SK-N-SH treated with all-trans-retinoic acid at 6 μM for 48 hours (cell line): ENCODE measurements around the gene AMIGO1.

Source experiments
- ATAC-seq: fragments of 200-7000 bp; cut with Tn5 transposase; 3 replicates; pipeline ENCODE4 v1.9.1; 2020; ENCODE audit warnings: mild to moderate bottlenecking, moderate library complexity
- ARNTL ChIP-seq: fragments of 450-650 bp; formaldehyde crosslinking; IDR thresholded peaks from 2 replicates; pipeline ENCODE4 v1.5.0; 2020; ENCODE audit warnings: low read depth, mild to moderate bottlenecking, moderate library complexity, borderline replicate concordance
- BACH2 ChIP-seq: fragments of 250-450 bp; sonication (Bioruptor Pico); IDR thresholded peaks from 2 replicates; pipeline ENCODE4 v1.9.0; 2021; ENCODE audit warnings: mild to moderate bottlenecking, borderline replicate concordance
- CSDC2 ChIP-seq: fragments of 250-450 bp; sonication (Bioruptor Pico); IDR thresholded peaks from 2 replicates; pipeline ENCODE4 v1.5.0; 2020; ENCODE audit warnings: mild to moderate bottlenecking, moderate library complexity
- ESRRG ChIP-seq: fragments of 250-450 bp; sonication (Bioruptor Pico); IDR thresholded peaks from 2 replicates; pipeline ENCODE4 v1.6.1; 2021; ENCODE audit warnings: mild to moderate bottlenecking
- GLIS3 ChIP-seq: fragments of 250-450 bp; sonication (Bioruptor Pico); IDR thresholded peaks from 2 replicates; pipeline ENCODE4 v1.5.0; 2020; ENCODE audit warnings: mild to moderate bottlenecking, moderate library complexity
- ISL1 ChIP-seq: fragments of 250-450 bp; sonication (Bioruptor Pico); IDR thresholded peaks from 2 replicates; pipeline ENCODE4 v2.1.2; 2022; ENCODE audit warnings: mild to moderate bottlenecking, moderate library complexity
- OSR1 ChIP-seq: fragments of 250-450 bp; sonication (Bioruptor Pico); IDR thresholded peaks from 2 replicates; pipeline ENCODE4 v1.8.0; 2022; ENCODE audit warnings: moderate library complexity, mild to moderate bottlenecking, inconsistent platforms
- PPARA ChIP-seq: fragments of 250-450 bp; sonication (Bioruptor Pico); IDR thresholded peaks from 2 replicates; pipeline ENCODE4 v1.5.0; 2020; ENCODE audit warnings: mild to moderate bottlenecking, borderline replicate concordance
- SNAI2 ChIP-seq: fragments of 250-450 bp; sonication (Bioruptor Pico); IDR thresholded peaks from 2 replicates; pipeline ENCODE4 v1.5.0; 2020; ENCODE audit warnings: mild to moderate bottlenecking, moderate library complexity
- TCF4 ChIP-seq: fragments of 250-450 bp; sonication (Bioruptor Pico); IDR thresholded peaks from 2 replicates; pipeline ENCODE4 v1.8.0; 2021; ENCODE audit warnings: mild to moderate bottlenecking, moderate library complexity, borderline replicate concordance
- TOX ChIP-seq: fragments of 250-450 bp; sonication (Bioruptor Pico); IDR thresholded peaks from 2 replicates; pipeline ENCODE4 v1.8.0; 2021; ENCODE audit warnings: mild to moderate bottlenecking, moderate library complexity, borderline replicate concordance
- ZC3H10 ChIP-seq: fragments of 250-450 bp; sonication (Bioruptor Pico); IDR thresholded peaks from 2 replicates; pipeline ENCODE4 v1.5.1; 2021; ENCODE audit warnings: mild to moderate bottlenecking, moderate library complexity
- ZFP3 ChIP-seq: fragments of 250-450 bp; sonication (Bioruptor Pico); IDR thresholded peaks from 2 replicates; pipeline ENCODE4 v1.5.0; 2020; ENCODE audit warnings: mild to moderate bottlenecking, moderate library complexity
- ZFP30 ChIP-seq: fragments of 450-650 bp; formaldehyde crosslinking; IDR thresholded peaks from 2 replicates; pipeline ENCODE4 v1.5.0; 2022; ENCODE audit warnings: mild to moderate bottlenecking, moderate library complexity
- ZNF565 ChIP-seq: fragments of 450-650 bp; formaldehyde crosslinking; conservative IDR thresholded peaks from 2 replicates; pipeline ENCODE4 v1.5.0; 2020; ENCODE audit warnings: low read depth, mild to moderate bottlenecking, moderate library complexity
- ZNF70 ChIP-seq: fragments of 450-650 bp; formaldehyde crosslinking; IDR thresholded peaks from 2 replicates; pipeline ENCODE4 v1.5.0; 2020; ENCODE audit warnings: mild to moderate bottlenecking, moderate library complexity
- ZNF8 ChIP-seq: fragments of 450-650 bp; formaldehyde crosslinking; IDR thresholded peaks from 2 replicates; pipeline ENCODE4 v1.5.0; 2020; ENCODE audit warnings: mild to moderate bottlenecking, moderate library complexity
- TF ChIP-seq, protein P1 (sequence below): fragments of 250-450 bp; sonication (Bioruptor Pico); IDR thresholded peaks from 2 replicates; pipeline ENCODE4 v1.8.0; 2020; ENCODE audit warnings: mild to moderate bottlenecking, moderate library complexity, borderline replicate concordance
- TF ChIP-seq, protein P2 (sequence below): fragments of 250-450 bp; sonication (Bioruptor Pico); IDR thresholded peaks from 2 replicates; pipeline ENCODE4 v1.8.0; 2021; ENCODE audit warnings: low read depth, mild to moderate bottlenecking, moderate library complexity, borderline replicate concordance
- TF ChIP-seq, protein P3 (sequence below): fragments of 250-450 bp; sonication (Bioruptor Pico); IDR thresholded peaks from 2 replicates; pipeline ENCODE4 v1.5.1; 2021; ENCODE audit warnings: mild to moderate bottlenecking, moderate library complexity
- TF ChIP-seq, protein P4 (sequence below): fragments of 250-450 bp; sonication (Bioruptor Pico); IDR thresholded peaks from 2 replicates; pipeline ENCODE4 v1.5.0; 2020; ENCODE audit warnings: mild to moderate bottlenecking, moderate library complexity

AMIGO1 gene, protein sequence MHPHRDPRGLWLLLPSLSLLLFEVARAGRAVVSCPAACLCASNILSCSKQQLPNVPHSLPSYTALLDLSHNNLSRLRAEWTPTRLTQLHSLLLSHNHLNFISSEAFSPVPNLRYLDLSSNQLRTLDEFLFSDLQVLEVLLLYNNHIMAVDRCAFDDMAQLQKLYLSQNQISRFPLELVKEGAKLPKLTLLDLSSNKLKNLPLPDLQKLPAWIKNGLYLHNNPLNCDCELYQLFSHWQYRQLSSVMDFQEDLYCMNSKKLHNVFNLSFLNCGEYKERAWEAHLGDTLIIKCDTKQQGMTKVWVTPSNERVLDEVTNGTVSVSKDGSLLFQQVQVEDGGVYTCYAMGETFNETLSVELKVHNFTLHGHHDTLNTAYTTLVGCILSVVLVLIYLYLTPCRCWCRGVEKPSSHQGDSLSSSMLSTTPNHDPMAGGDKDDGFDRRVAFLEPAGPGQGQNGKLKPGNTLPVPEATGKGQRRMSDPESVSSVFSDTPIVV

DNA sequence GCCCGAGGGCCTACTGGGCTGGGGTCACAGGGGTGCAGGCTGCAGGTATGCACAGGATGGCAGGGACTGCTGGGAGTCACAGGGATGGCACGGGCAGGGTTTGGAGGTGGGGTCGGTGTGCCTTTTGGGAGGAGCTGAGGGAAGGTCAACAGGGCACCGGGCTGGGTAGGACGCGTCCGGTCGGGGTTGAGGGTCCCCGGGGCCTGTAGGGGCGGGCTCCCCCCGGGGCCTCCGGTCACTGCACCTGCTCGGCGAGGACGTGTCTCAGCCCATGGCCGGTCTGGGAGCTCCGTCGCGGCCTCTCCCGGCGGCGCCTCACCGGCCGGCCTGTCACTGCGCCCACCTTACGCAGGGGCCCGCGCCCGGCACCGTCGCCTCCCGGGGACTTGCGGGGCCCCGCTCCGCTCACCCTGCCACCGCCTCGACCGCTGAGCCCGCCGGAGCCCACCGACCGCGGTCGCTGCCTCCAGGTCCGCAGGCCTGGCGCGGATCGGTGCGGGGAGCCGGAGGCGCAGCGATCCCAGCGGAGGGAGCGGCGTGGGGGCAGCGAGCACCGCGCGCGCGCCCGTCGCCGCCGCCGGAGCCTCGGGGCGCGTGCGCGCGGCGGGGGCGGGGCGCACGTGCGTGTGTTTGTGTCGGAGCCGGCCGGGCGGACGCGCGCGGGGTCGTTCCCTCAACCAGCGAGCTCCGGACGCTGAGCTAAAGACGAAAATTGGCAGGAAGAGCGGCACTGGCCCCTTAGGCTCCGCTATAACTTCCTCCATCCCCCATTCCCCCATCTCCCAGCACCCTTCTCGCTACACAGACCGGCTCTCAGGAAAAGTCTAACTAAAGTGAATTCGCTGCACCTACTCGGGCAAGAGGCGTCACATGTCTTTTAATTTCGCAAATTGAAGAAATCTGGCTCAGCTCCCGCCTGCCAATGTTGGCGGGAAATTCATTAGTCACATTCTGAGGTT, at the start of gene AMIGO1:
AMIGO1 (minus strand) TSS at position 552 of the 959 bp plus-strand sequence. CDS start 815 bp downstream, outside the sequence.
- TF ChIP-seq, protein P1, sequence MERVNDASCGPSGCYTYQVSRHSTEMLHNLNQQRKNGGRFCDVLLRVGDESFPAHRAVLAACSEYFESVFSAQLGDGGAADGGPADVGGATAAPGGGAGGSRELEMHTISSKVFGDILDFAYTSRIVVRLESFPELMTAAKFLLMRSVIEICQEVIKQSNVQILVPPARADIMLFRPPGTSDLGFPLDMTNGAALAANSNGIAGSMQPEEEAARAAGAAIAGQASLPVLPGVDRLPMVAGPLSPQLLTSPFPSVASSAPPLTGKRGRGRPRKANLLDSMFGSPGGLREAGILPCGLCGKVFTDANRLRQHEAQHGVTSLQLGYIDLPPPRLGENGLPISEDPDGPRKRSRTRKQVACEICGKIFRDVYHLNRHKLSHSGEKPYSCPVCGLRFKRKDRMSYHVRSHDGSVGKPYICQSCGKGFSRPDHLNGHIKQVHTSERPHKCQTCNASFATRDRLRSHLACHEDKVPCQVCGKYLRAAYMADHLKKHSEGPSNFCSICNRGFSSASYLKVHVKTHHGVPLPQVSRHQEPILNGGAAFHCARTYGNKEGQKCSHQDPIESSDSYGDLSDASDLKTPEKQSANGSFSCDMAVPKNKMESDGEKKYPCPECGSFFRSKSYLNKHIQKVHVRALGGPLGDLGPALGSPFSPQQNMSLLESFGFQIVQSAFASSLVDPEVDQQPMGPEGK (CRISPR knock-in tag) = no peak
- TF ChIP-seq ZNF8 = no peak
- TF ChIP-seq PPARA (CRISPR knock-in tag) = no peak
- TF ChIP-seq, protein P2, sequence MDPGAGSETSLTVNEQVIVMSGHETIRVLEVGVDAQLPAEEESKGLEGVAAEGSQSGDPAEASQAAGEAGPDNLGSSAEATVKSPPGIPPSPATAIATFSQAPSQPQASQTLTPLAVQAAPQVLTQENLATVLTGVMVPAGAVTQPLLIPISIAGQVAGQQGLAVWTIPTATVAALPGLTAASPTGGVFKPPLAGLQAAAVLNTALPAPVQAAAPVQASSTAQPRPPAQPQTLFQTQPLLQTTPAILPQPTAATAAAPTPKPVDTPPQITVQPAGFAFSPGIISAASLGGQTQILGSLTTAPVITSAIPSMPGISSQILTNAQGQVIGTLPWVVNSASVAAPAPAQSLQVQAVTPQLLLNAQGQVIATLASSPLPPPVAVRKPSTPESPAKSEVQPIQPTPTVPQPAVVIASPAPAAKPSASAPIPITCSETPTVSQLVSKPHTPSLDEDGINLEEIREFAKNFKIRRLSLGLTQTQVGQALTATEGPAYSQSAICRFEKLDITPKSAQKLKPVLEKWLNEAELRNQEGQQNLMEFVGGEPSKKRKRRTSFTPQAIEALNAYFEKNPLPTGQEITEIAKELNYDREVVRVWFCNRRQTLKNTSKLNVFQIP (CRISPR knock-in tag) = no peak

DNA sequence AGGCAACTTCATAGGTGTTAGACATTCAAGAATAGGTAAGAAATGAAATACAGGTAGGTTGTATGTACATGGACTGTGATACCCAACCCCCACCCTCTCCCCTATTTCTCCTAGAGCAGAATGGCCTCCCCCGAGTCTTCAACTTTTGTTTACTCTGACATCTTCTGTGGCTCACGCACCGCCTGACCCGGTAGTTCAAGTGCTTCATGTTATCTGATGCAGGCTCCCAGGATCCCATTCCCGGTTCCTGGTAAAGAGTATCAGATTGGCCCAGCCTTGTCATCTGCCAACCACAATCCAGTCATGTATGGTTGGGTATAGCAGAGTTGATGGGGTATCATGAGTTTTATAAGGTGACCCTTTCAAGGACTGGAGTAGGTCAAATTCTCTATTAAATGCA, 48.0 kb upstream of the AMIGO1 start:
- no peak for ATAC-seq

More for the DNA sequence above, at the start of gene AMIGO1:
- ATAC-seq = peak; percentile 66

DNA sequence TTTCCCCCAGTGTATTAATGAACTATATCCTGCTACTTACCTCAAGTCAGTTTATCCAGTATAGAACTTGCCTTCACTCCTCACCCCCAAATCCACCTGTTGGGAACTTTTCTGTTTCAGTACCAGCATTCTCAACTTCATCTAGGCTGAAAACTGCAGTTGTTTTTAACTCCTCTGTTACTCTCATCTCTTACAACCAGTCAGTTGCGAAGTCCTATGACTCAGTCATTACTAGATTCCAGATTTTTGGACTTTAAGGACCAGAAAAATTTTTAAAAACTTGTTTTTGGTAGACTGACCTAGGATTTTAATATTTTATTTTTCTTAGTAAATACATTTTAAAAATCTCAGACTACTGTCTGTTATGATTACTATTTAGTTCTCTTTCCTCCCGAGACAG, 47.0 kb upstream of the AMIGO1 start:
- no peak for ATAC-seq
- TF ChIP-seq ZNF565 = no peak
- no peak for TF ChIP-seq ZNF8
- TF ChIP-seq, protein P2 (CRISPR knock-in tag) = no peak
- TF ChIP-seq PPARA (CRISPR knock-in tag) = no peak
- no peak for TF ChIP-seq CSDC2 (CRISPR knock-in tag)
- TF ChIP-seq ZFP3 = no peak
- TF ChIP-seq TOX (CRISPR knock-in tag) = no peak
- no peak for TF ChIP-seq ZFP30 (CRISPR knock-in tag)

More for the DNA sequence above, 48.0 kb upstream of the AMIGO1 start:
- no peak for TF ChIP-seq ESRRG (CRISPR knock-in tag)
- no peak for TF ChIP-seq PPARA (CRISPR knock-in tag)
- TF ChIP-seq OSR1 (CRISPR knock-in tag) = no peak
- no peak for TF ChIP-seq BACH2 (CRISPR knock-in tag)
- no peak for TF ChIP-seq ARNTL (CRISPR knock-in tag)
- no peak for TF ChIP-seq CSDC2 (CRISPR knock-in tag)
- TF ChIP-seq TCF4 = no peak
- TF ChIP-seq ZNF70 = no peak
- TF ChIP-seq ZFP30 (CRISPR knock-in tag) = no peak
- no peak for TF ChIP-seq GLIS3 (CRISPR knock-in tag)
- TF ChIP-seq, protein P3, sequence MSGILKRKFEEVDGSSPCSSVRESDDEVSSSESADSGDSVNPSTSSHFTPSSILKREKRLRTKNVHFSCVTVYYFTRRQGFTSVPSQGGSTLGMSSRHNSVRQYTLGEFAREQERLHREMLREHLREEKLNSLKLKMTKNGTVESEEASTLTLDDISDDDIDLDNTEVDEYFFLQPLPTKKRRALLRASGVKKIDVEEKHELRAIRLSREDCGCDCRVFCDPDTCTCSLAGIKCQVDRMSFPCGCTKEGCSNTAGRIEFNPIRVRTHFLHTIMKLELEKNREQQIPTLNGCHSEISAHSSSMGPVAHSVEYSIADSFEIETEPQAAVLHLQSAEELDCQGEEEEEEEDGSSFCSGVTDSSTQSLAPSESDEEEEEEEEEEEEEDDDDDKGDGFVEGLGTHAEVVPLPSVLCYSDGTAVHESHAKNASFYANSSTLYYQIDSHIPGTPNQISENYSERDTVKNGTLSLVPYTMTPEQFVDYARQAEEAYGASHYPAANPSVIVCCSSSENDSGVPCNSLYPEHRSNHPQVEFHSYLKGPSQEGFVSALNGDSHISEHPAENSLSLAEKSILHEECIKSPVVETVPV (CRISPR knock-in tag) = no peak
- TF ChIP-seq, protein P4, sequence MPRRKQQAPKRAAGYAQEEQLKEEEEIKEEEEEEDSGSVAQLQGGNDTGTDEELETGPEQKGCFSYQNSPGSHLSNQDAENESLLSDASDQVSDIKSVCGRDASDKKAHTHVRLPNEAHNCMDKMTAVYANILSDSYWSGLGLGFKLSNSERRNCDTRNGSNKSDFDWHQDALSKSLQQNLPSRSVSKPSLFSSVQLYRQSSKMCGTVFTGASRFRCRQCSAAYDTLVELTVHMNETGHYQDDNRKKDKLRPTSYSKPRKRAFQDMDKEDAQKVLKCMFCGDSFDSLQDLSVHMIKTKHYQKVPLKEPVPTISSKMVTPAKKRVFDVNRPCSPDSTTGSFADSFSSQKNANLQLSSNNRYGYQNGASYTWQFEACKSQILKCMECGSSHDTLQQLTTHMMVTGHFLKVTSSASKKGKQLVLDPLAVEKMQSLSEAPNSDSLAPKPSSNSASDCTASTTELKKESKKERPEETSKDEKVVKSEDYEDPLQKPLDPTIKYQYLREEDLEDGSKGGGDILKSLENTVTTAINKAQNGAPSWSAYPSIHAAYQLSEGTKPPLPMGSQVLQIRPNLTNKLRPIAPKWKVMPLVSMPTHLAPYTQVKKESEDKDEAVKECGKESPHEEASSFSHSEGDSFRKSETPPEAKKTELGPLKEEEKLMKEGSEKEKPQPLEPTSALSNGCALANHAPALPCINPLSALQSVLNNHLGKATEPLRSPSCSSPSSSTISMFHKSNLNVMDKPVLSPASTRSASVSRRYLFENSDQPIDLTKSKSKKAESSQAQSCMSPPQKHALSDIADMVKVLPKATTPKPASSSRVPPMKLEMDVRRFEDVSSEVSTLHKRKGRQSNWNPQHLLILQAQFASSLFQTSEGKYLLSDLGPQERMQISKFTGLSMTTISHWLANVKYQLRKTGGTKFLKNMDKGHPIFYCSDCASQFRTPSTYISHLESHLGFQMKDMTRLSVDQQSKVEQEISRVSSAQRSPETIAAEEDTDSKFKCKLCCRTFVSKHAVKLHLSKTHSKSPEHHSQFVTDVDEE (CRISPR knock-in tag) = no peak
- TF ChIP-seq ZC3H10 (CRISPR knock-in tag) = no peak
- TF ChIP-seq ZNF8 = no peak
- no peak for TF ChIP-seq SNAI2 (CRISPR knock-in tag)
- TF ChIP-seq, protein P2 (CRISPR knock-in tag) = no peak
- TF ChIP-seq ZNF565 = no peak
- TF ChIP-seq TOX (CRISPR knock-in tag) = no peak
- no peak for TF ChIP-seq ISL1 (CRISPR knock-in tag)
- TF ChIP-seq, all 23 proteins: peak for 0
